Stimulated activated CD8-positive, alpha-beta memory T cell treated with anti-CD3 and anti-CD28 coated beads, Interleukin-15, amount 100 ng/mL, for 1 hour (primary cell): Measurements from ENCODE around the gene KCNC3.

ENCODE experiments used
- DNase-seq: peaks from one replicate; pipeline ENCODE4 v3.0.0-alpha.2; 2020; ENCODE audit warnings: low read depth

Gene KCNC3

DNA sequence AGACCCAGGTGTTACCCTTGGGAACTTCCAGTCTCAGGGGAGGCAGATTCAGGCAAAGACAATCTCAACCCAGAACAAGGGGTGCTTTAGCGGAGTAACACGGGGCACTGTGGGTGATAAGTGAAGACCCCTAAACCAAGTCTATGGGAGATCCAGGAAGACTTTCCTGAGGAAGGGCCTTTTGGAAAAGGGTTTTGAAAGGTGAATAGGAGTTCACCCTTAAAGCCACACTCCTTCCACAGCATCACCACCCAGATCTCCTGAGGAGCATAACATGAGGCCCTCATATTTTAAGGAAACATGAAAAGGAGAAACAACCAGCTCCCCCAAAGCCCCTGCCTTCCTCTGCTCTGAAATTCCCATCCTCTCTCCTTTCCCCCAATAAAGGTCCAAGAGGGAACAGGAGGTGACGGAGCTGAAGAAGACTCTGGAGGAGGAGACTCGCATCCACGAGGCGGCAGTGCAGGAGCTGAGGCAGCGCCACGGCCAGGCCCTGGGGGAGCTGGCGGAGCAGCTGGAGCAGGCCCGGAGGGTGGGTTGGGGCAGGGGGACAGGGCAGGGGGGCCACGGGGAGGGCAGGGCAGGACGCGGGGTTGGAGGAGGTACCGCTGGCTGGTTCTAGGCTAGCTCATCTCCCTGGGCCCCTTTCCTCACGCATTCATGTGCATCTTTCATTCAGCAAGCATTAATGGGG is 52.7 kb downstream of the KCNC3 start:
- DNase-seq, result no peak

GRCh38 chr19:50275577-50276368 is 53.4 kb downstream of the KCNC3 start:
- no peak for DNase-seq

DNA sequence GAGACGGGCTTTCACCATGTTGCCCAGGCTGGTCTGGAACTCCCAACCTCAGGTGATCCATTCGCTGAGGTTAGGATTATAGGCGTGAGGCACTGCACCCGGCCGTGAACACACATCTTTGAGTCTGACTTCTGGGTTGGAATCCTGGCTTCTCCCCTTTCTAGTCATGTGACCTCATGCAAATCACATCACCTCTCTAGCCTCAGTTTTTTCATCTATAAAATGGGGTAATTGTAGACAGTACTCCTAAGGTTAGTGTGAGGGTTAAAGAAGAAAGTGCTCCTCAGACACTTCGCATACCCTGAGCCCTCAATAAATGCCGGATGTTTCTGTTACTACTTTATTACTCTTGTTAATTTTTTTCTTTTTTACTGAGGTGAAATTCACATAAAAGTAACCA is 55.4 kb downstream of the KCNC3 start:
- no peak for DNase-seq

- DNase-seq, result no peak
Observed at GRCh38 chr19:50272263-50272897, 56.8 kb downstream of the KCNC3 start.

GRCh38 chr19:50269653-50270052 is 59.5 kb downstream of the KCNC3 start:
- no peak for DNase-seq

DNA sequence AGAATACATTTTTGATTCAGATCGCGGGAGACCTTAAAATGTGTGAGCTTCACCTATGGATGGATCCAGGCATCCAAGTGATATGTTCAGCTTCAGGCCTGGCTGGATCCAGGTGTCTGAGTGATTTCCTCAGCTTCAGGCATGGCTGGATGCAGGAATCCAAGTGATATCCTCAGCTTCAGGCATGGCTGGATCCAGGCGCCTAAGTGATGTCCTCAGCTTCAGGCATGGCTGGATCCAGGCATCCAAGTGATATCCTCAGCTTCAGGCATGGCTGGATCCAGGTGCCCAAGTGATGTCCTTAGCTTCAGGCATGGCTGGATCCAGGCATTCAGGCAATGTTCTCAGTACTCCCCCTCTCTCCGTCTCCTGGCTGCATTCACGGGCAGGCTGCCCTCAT is 60.7 kb downstream of the KCNC3 start:
- DNase-seq, result no peak

GRCh38 chr19:50268041-50268440 is 61.1 kb downstream of the KCNC3 start:
- no peak for DNase-seq

DNA sequence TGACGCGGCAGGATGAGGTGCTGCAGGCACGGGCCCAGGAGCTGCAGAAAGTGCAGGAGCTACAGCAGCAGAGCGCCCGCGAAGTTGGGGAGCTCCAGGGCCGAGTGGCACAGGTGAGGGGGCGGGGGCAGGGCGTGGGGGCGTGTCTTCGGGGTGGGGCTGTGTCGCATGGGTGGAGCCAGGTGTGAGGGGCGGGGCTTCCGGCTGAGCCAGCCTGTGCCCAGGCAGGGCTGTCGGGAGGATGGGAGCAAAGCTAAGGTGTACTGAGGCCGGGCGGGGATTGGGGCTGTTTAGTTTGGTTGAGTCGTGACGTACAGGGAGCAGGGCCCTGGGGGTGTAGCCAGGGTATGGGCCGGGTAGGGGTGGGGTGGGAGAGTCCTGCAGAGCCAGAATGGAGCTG is 62.3 kb downstream of the KCNC3 start:
- DNase-seq, result no peak

GRCh38 chr19:50266041-50266440 is 63.1 kb downstream of the KCNC3 start:
- DNase-seq, result no peak

DNA sequence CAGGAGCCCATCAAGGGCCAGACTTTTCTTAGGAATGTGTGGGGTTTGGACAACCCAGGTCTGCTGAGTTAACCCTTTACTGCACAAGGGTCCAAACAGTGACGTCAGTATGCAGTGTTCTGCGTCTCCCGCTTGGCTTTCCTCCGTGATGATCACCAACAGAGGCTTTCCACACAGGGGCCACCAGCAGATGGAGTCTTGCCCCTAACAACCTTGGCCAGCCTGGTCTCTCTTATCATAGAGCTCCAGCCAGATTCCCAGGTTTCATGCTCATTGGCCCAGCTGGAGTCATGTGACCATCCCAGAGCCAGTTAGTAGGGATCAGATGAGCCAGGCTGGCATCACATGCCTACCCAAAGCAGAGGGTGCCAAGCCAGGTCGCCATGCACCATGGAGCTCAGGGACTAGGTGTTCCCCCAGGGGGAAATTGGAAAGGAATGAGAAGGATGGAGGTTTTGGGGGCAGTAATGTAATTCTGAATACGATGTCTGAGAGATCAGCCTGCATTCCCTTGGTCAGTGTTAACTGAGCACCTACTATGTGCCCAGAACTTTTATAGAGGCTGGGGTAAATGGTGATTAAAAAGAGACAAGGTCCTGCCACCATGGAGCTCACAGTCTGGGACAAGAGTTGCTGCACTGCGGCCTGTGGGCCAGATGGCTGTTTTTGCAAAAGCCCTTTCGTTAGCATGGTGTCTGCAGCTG is 64.5 kb downstream of the KCNC3 start:
- DNase-seq, result no peak

- DNase-seq, result no peak
Observed at GRCh38 chr19:50263176-50263575, 66.0 kb downstream of the KCNC3 start.
